Measurements from ENCODE around the gene LYRM4.

Gene LYRM4

GRCh38 chr6:5172041-5172653 lies 88.6 kb downstream of the LYRM4 start (continued):
- TF ChIP-seq TCF7L2 (IDR thresholded peaks at IDR 0.05; ENCODE audit: borderline replicate concordance, low read depth, low read length) (peak; percentile 73; the same call in 1 of the 2 replicates), SP7 (tag by site-specific recombination; IDR thresholded peaks at IDR 0.05) (no peak), ZNF664 (tag by site-specific recombination; IDR thresholded peaks at IDR 0.05) (no peak), ZNF214 (tag by site-specific recombination; IDR thresholded peaks at IDR 0.05; ENCODE audit: borderline replicate concordance) (no peak), ZBTB20 (tag by site-specific recombination; IDR thresholded peaks at IDR 0.05) (no peak), ZNF513 (tag by site-specific recombination; IDR thresholded peaks at IDR 0.05) (no peak), ZIC2 (tag by site-specific recombination; IDR thresholded peaks at IDR 0.05) (peak; percentile 34; the same call in 1 of the 2 replicates), GLIS1 (tag by site-specific recombination; IDR thresholded peaks at IDR 0.05) (no peak), ZNF341 (tag by site-specific recombination; IDR thresholded peaks at IDR 0.05; ENCODE audit: low read depth) (peak; percentile 28; the same call in 1 of the 2 replicates), ZNF768 (tag by site-specific recombination; IDR thresholded peaks at IDR 0.05) (no peak), PATZ1 (tag by site-specific recombination; IDR thresholded peaks at IDR 0.05) (no peak), ZNF654 (tag by site-specific recombination; IDR thresholded peaks at IDR 0.05; ENCODE audit: low read depth) (no peak), KLF17 (tag by site-specific recombination; IDR thresholded peaks at IDR 0.05) (no peak), ZNF549 (tag by site-specific recombination; IDR thresholded peaks at IDR 0.05) (no peak), ZNF692 (tag by site-specific recombination; IDR thresholded peaks at IDR 0.05) (no peak), OSR2 (tag by site-specific recombination; IDR thresholded peaks at IDR 0.05) (no peak), MEIS1 (CRISPR knock-in tag; IDR thresholded peaks at IDR 0.05; ENCODE audit: borderline replicate concordance) (no peak), ZNF670 (tag by site-specific recombination; IDR thresholded peaks at IDR 0.05; ENCODE audit: low read depth) (no peak), WT1 (tag by site-specific recombination; IDR thresholded peaks at IDR 0.05) (0 out of 2 replicates have a peak, but pooled peaks have one; percentile 21), ZNF791 (tag by site-specific recombination; IDR thresholded peaks at IDR 0.05) (no peak), ZNF37A (tag by site-specific recombination; IDR thresholded peaks at IDR 0.05) (no peak)

GRCh38 chr6:5167501-5167900 lies 93.2 kb downstream of the LYRM4 start:
- ChIA-PET POLR2A (no interaction called here), CTCF (interaction anchor here (0.7 to 5.0 kb wide), 4 partner anchors 9 to 269 kb away, joined by 3 to 38 read pairs (median 14); no protein-coding TSS in a partner anchor)
- Histone ChIP-seq H3K4me3 (ENCODE audit: low read depth, low read length) (no peak overlapping the region), H3K4me1 (ENCODE audit: control insufficient read depth, insufficient read depth, low read length) (peaks cover 2% of the 10 kb centered on the region; the same call in 1 of the 2 replicates), H3K9me3 (ENCODE audit: control insufficient read depth, insufficient read depth, low read depth, low read length) (no peaks in the 10 kb centered on the region), H3K36me3 (ENCODE audit: control insufficient read depth in 2 of 2, insufficient read depth in 1 of 2, low read length in 2 of 2) (no peaks in the 10 kb centered on the region), H3K27ac (ENCODE audit: extremely low read depth, low read depth, low read length) (no peak overlapping the region)
- TF ChIP-seq ZNF555 (tag by site-specific recombination; conservative IDR thresholded peaks at IDR 0.05) (no peak), ZNF600 (tag by site-specific recombination; IDR thresholded peaks at IDR 0.05) (no peak), GLI4 (tag by site-specific recombination; IDR thresholded peaks at IDR 0.05) (no peak), ZNF791 (tag by site-specific recombination; IDR thresholded peaks at IDR 0.05) (no peak), ZNF513 (tag by site-specific recombination; IDR thresholded peaks at IDR 0.05) (no peak), SALL2 (tag by site-specific recombination; IDR thresholded peaks at IDR 0.05; ENCODE audit: borderline replicate concordance) (no peak), ZFP41 (tag by site-specific recombination; IDR thresholded peaks at IDR 0.05; ENCODE audit: borderline replicate concordance) (no peak), ZNF280D (tag by site-specific recombination; IDR thresholded peaks at IDR 0.05) (no peak)

All from HEK293 (cell line).